ENCODE data around the gene GNG8. TPM values are rescaled to one million over a fixed set of nuclear protein-coding genes. Genes with fewer than 3 reads are reported as not detected.
A peak's percentile ranks its signal among the peaks of the same experiment; 100 is the strongest.

GNG8 gene
- polyA plus RNA-seq, result not detected in 2 replicates
- not detected in 2 replicates for polyA minus RNA-seq

DNA sequence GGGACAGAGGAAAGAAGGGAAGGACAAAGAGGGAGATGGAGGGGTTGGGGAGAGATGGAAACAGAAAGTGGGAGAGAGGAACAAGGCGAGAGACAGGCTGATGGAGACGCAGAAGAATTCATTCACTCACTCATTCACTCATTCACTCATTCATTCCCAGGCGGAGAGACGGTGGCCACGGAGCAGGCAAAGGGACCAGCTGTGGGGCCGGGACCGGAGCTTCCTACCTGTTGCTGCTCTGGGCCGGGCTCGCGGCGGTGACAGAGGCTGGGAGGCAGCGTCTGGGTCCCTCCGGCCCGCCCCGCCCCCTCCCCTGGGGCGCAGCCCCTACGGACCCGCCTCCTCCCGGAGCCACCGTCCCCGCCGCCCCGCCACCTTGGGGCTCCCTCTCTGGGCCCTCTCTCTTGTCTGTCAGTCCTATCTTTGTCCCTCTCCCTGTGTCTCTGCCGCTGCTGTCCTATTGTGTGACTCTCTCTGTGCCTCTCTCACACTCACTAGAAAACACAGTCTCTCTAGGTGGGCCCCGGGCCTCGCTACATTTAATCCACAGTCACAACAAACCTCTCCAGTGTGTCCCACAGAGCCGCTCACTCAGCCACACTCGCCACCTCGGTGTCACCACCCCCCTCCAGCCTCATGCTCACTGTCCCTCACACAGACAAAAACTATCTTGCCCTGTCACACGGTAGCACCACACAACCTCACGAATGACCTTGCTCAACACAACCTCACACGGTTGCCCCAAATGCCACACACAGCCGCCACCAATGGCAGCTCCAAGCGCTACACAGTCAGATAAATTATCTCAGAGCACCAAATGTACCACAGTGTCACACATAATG, at the start of gene GNG8:
TSS of gene GNG8 (minus strand) at position 283 of the 842 bp plus-strand sequence. CDS start 1,520 bp downstream, outside the sequence.
- TF ChIP-seq POLR2AphosphoS5 (IDR thresholded peaks at IDR 0.05) (peak; percentile 35), MXI1 (conservative IDR thresholded peaks at IDR 0.05; ENCODE audit: poor library complexity, severe bottlenecking) (no peak)
- Histone ChIP-seq H2AFZ (ENCODE audit: low read depth, low read length) (no peak within 1 kb of the TSS), H3F3A (ENCODE audit: insufficient read depth, low read length, poor library complexity, severe bottlenecking) (no peaks in the 10 kb centered on the region), H3K9me3 (ENCODE audit: low read length) (no peaks in the 10 kb centered on the region), H3K9ac (ENCODE audit: low read length) (peak within 1 kb of the TSS; percentile 97), H3K4me2 (ENCODE audit: low read length) (peak within 1 kb of the TSS; percentile 21), H3K36me3 (ENCODE audit: insufficient read depth, low read length) (no peaks in the 10 kb centered on the region), H3K27me3 (ENCODE audit: insufficient read depth, low read depth, low read length) (peaks cover 5% of the 10 kb centered on the region), H4K20me1 (ENCODE audit: insufficient read depth) (no peaks in the 10 kb centered on the region), H3K79me2 (replicated peaks; ENCODE audit: insufficient read depth, low read length) (no peaks in the 10 kb centered on the region), H3K9me2 (ENCODE audit: insufficient read depth, low read length) (no peaks in the 10 kb centered on the region), H3K4me3 (ENCODE audit: low read length) (peak within 1 kb of the TSS; percentile 70), H3K27ac (ENCODE audit: low read length) (peak within 1 kb of the TSS; percentile 98)

DNA sequence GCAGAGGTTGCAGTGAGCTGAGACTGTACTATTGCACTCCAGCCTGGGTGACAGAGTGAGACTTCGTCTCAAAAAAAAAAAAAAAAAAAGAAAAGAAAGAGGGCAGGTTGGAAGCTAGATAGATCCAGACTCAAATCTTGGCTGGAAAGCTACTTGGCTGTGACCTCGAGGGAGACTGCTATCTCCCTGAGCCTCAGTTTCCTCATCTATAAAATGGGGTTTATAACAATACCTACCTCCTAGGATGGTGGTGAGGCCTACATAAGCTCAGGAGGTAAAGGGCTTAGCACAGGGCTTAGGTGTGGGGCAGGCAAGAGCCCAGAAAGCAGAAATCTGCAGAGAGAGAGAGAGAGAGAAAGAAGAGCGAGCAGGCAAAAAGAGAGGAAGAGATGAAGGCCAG, 49.2 kb upstream of the GNG8 start:
- no peaks in the 10 kb centered on the region for H3F3A ChIP-seq (ENCODE audit: insufficient read depth, low read length, poor library complexity, severe bottlenecking)
- no peaks in the 10 kb centered on the region for H3K79me2 ChIP-seq (replicated peaks; ENCODE audit: insufficient read depth, low read length)
- H4K20me1 ChIP-seq (ENCODE audit: insufficient read depth), result no peaks in the 10 kb centered on the region
- H3K27ac ChIP-seq (ENCODE audit: low read length), result no peak overlapping the region
- TF ChIP-seq MXI1 (conservative IDR thresholded peaks at IDR 0.05; ENCODE audit: poor library complexity, severe bottlenecking) (no peak), EZH2 (IDR thresholded peaks at IDR 0.05; ENCODE audit: borderline replicate concordance, insufficient read depth, low read length, poor library complexity, severe bottlenecking) (no peak), EP300 (conservative IDR thresholded peaks at IDR 0.05; ENCODE audit: poor library complexity, severe bottlenecking) (no peak), TAF1 (IDR thresholded peaks at IDR 0.05; ENCODE audit: low read depth) (no peak)
- TF ChIP-seq, protein P1, sequence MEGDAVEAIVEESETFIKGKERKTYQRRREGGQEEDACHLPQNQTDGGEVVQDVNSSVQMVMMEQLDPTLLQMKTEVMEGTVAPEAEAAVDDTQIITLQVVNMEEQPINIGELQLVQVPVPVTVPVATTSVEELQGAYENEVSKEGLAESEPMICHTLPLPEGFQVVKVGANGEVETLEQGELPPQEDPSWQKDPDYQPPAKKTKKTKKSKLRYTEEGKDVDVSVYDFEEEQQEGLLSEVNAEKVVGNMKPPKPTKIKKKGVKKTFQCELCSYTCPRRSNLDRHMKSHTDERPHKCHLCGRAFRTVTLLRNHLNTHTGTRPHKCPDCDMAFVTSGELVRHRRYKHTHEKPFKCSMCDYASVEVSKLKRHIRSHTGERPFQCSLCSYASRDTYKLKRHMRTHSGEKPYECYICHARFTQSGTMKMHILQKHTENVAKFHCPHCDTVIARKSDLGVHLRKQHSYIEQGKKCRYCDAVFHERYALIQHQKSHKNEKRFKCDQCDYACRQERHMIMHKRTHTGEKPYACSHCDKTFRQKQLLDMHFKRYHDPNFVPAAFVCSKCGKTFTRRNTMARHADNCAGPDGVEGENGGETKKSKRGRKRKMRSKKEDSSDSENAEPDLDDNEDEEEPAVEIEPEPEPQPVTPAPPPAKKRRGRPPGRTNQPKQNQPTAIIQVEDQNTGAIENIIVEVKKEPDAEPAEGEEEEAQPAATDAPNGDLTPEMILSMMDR (IDR thresholded peaks at IDR 0.05; ENCODE audit: poor library complexity, severe bottlenecking), result no peak
- H3K27me3 ChIP-seq (ENCODE audit: insufficient read depth, low read depth, low read length), result no peaks in the 10 kb centered on the region
- H3K36me3 ChIP-seq (ENCODE audit: insufficient read depth, low read length), result peaks cover 4% of the 10 kb centered on the region
- H3K9me2 ChIP-seq (ENCODE audit: insufficient read depth, low read length), result no peaks in the 10 kb centered on the region
- H3K9ac ChIP-seq (ENCODE audit: low read length), result no peak overlapping the region
- H3K4me3 ChIP-seq (ENCODE audit: low read length), result no peak overlapping the region
- H2AFZ ChIP-seq (ENCODE audit: low read depth, low read length), result no peak overlapping the region
- H3K9me3 ChIP-seq (ENCODE audit: low read length), result no peaks in the 10 kb centered on the region
- H3K4me2 ChIP-seq (ENCODE audit: low read length), result no peak overlapping the region

DNA sequence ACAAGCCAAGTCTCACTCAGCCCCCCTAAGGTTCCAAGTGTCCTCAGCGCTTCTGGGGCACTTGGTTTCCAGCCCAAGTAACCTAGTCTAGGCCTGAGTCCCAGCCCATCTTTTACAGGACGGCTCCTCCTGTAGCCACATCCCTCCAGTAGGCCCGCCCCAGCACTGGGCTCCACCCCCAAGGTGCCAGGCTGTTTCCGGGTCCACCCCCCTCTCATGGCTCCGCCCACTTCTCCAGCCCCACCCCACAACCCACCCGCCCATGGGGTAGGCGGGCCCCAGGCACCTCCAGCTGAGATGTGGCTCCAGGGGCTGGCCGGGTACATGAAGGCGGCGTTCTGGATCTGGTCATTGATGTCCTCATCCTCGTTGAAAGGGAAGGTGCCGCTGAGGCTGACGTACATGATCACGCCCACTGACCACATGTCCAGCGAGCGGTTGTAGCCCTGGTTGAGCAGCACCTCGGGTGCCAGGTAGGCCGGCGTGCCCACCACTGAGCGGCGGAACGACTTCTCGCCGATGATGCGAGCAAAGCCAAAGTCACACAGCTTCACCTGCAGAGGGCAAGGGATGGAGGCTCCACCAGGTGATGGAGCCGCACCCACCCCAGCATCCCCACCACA, 42.2 kb upstream of the GNG8 start:
- Histone ChIP-seq H3K9me2 (ENCODE audit: insufficient read depth, low read length) (no peaks in the 10 kb centered on the region), H3K79me2 (replicated peaks; ENCODE audit: insufficient read depth, low read length) (no peaks in the 10 kb centered on the region), H3K9me3 (ENCODE audit: low read length) (no peaks in the 10 kb centered on the region), H3K9ac (ENCODE audit: low read length) (no peak overlapping the region), H3K4me2 (ENCODE audit: low read length) (no peak overlapping the region), H3K4me3 (ENCODE audit: low read length) (no peak overlapping the region), H3K27me3 (ENCODE audit: insufficient read depth, low read depth, low read length) (no peaks in the 10 kb centered on the region), H3K36me3 (ENCODE audit: insufficient read depth, low read length) (no peaks in the 10 kb centered on the region), H4K20me1 (ENCODE audit: insufficient read depth) (no peaks in the 10 kb centered on the region), H3K27ac (ENCODE audit: low read length) (no peak overlapping the region), H3F3A (ENCODE audit: insufficient read depth, low read length, poor library complexity, severe bottlenecking) (no peaks in the 10 kb centered on the region), H2AFZ (ENCODE audit: low read depth, low read length) (no peak overlapping the region)
- TF ChIP-seq EP300 (conservative IDR thresholded peaks at IDR 0.05; ENCODE audit: poor library complexity, severe bottlenecking), result no peak
- TF ChIP-seq, protein P2, sequence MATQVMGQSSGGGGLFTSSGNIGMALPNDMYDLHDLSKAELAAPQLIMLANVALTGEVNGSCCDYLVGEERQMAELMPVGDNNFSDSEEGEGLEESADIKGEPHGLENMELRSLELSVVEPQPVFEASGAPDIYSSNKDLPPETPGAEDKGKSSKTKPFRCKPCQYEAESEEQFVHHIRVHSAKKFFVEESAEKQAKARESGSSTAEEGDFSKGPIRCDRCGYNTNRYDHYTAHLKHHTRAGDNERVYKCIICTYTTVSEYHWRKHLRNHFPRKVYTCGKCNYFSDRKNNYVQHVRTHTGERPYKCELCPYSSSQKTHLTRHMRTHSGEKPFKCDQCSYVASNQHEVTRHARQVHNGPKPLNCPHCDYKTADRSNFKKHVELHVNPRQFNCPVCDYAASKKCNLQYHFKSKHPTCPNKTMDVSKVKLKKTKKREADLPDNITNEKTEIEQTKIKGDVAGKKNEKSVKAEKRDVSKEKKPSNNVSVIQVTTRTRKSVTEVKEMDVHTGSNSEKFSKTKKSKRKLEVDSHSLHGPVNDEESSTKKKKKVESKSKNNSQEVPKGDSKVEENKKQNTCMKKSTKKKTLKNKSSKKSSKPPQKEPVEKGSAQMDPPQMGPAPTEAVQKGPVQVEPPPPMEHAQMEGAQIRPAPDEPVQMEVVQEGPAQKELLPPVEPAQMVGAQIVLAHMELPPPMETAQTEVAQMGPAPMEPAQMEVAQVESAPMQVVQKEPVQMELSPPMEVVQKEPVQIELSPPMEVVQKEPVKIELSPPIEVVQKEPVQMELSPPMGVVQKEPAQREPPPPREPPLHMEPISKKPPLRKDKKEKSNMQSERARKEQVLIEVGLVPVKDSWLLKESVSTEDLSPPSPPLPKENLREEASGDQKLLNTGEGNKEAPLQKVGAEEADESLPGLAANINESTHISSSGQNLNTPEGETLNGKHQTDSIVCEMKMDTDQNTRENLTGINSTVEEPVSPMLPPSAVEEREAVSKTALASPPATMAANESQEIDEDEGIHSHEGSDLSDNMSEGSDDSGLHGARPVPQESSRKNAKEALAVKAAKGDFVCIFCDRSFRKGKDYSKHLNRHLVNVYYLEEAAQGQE (IDR thresholded peaks at IDR 0.05; ENCODE audit: borderline replicate concordance), result no peak
- no peak for TF ChIP-seq TAF1 (IDR thresholded peaks at IDR 0.05; ENCODE audit: low read depth)
- TF ChIP-seq RAD21 (conservative IDR thresholded peaks at IDR 0.05), result no peak
